RWPE1 (cell line): ENCODE results near the gene IGF1R.
A peak's percentile ranks its signal among the peaks of the same experiment; 100 is the strongest.

Experiments
- CTCF ChIA-PET: fragments of 350-600 bp; sonication (Branson Sonifier 250); formaldehyde crosslinking; extraction: SDS; loops from one replicate; lab custom pipeline; 2021; lab: Yijun Ruan, JAX
- POLR2A ChIA-PET: fragments of 400-600 bp; formaldehyde crosslinking; extraction: SDS; loops from one replicate; lab custom pipeline; 2020; ENCODE audit warnings: antibody characterized with exemption; ENCODE audit not compliant: low non-redundant PET; lab: Yijun Ruan, JAX
- DNase-seq: peaks from one replicate; pipeline ENCODE4 v3.0.0; 2012; ENCODE audit warnings: low spot score
- H3K27ac ChIP-seq: fragments of 450-650 bp; 2 replicates; pipeline ENCODE4 v1.5.1; 2017
- CTCF ChIP-seq: fragments of 450-650 bp; conservative IDR thresholded peaks from 2 replicates; pipeline ENCODE4 v1.5.1; 2017; ENCODE audit warnings: low read depth, mild to moderate bottlenecking

The IGF1R gene

GRCh38 chr15:98888820-98889479 lies 240.6 kb downstream of the IGF1R start:
- TF ChIP-seq CTCF = no peak
- POLR2A ChIA-PET = no interaction called here
- no peak for DNase-seq
- CTCF ChIA-PET = no interaction called here
- no peak overlapping the region for H3K27ac ChIP-seq

- DNase-seq = peak; percentile 58
- ChIA-PET CTCF (interaction anchor here (0.6 to 0.9 kb wide), 3 partner anchors 8 to 813 kb away, joined by 3 to 5 read pairs (median 4); no protein-coding TSS in a partner anchor), POLR2A (no interaction called here)
- H3K27ac ChIP-seq = peak overlapping the region; percentile 53; the same call in 1 of the 2 replicates
- no peak for TF ChIP-seq CTCF
Measured at GRCh38 chr15:98889930-98890695, 241.8 kb downstream of the IGF1R start.

- peak overlapping the region; percentile 42 for H3K27ac ChIP-seq
- TF ChIP-seq CTCF = no peak
- DNase-seq = no peak
- CTCF ChIA-PET = no interaction called here
- POLR2A ChIA-PET = no interaction called here
Measured at GRCh38 chr15:98891301-98891700, 243.0 kb downstream of the IGF1R start.

GRCh38 chr15:98893401-98893800 lies 245.1 kb downstream of the IGF1R start:
- ChIA-PET CTCF (no interaction called here), POLR2A (no interaction called here)
- H3K27ac ChIP-seq = peak overlapping the region; percentile 26; the same call in 1 of the 2 replicates
- no peak for TF ChIP-seq CTCF
- no peak for DNase-seq

- peak overlapping the region; percentile 46 for H3K27ac ChIP-seq
- TF ChIP-seq CTCF = no peak
- ChIA-PET CTCF (interaction anchor here (0.6 kb wide), 1 partner anchor 334 kb away, joined by 4 read pairs; no protein-coding TSS in a partner anchor), POLR2A (no interaction called here)
- no peak for DNase-seq
Measured at GRCh38 chr15:98894312-98894711, 246.0 kb downstream of the IGF1R start.

DNA sequence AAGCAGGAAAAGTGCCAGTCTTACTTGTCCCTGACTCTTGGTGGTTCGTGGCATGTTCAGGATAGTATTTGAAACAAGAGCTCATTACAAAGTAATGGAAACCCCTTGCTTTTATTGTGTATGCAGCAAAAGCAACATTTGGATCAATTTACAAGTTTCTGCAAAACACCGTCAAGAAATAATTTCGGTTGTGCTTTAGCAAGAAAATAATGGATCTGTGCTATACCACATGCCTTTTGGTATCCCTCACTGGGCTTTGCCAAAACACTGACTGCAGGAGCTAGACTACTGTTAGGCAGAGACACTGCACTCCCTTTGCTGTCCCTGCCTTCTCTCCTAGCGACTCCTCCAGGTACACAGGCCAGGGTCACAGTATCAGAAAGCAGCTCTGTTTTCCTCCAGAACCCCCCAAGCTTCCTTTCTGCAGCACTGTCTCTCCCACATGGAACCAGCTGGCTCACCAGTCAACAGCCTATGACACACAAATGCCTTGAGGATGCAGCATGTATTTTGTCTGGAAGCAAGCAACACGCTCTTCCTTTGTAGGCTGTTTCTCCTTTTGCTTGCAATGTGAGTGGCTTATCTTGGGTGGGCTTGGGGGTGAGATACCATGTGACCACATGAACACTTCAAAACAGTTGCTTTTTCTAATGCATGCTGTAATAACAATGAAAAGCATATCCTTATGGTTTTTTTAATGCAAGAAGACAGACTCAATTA lies 247.8 kb downstream of the IGF1R start:
- peak; percentile 36 for DNase-seq
- ChIA-PET CTCF (interaction anchor here (0.7 kb wide), 1 partner anchor 191 kb away, joined by 3 read pairs; no protein-coding TSS in a partner anchor), POLR2A (no interaction called here)
- no peak for TF ChIP-seq CTCF
- peak overlapping the region; percentile 92 for H3K27ac ChIP-seq
